ENCODE results near the gene CHD2. TPM values are rescaled to one million over a fixed set of nuclear protein-coding genes. Genes with fewer than 3 reads are reported as not detected.

The CHD2 gene
- total RNA-seq, 1 experiment from 2014 or later: 85.0 TPM

DNA sequence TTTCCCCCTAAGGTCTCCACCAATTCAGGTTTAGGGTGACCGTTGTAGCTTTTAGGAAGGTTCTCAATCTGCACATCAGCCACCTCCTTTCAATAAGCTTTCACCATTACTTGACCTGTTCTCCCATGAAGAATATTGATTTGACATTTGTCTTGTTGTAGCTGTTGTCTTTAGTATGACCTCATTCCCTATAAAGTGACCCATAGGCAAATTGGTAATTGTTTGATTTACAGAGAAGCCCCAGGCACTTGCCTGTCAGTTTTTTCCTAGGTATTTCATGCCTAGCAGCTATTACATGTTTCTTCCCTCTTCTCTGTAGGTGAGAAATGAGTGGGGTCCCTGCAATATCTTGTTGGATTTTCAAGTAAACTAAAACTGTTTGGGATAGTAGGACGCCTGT is 36.0 kb downstream of the CHD2 start:
- peaks cover 11% of the 10 kb centered on the region; the same call in 1 of the 2 replicates for H3K4me1 ChIP-seq
- Mint-ChIP-seq H3K36me3 (ENCODE audit: insufficient read depth, unreplicated experiment) (peaks cover 95% of the 10 kb centered on the region), H3K4me1 (ENCODE audit: low read depth, unreplicated experiment) (peaks cover 6% of the 10 kb centered on the region), H3K9me3 (ENCODE audit: unreplicated experiment) (no peaks in the 10 kb centered on the region), H3K27me3 (ENCODE audit: insufficient read depth, unreplicated experiment) (no peaks in the 10 kb centered on the region), H3K27ac (ENCODE audit: unreplicated experiment) (no peak overlapping the region), H3K4me3 (ENCODE audit: unreplicated experiment) (no peak overlapping the region)
- H3K36me3 ChIP-seq (ENCODE audit: control insufficient read depth, insufficient read depth, low read length): no peaks in the 10 kb centered on the region; the same call in 1 of the 2 replicates
- BruUV-seq (replicated peaks): no TSS peak
- H3K4me3 ChIP-seq (ENCODE audit: low read depth, low read length): no peak overlapping the region
- POLR2A ChIA-PET: no interaction called here
- H3K27me3 ChIP-seq (replicated peaks; ENCODE audit: control insufficient read depth, insufficient read depth, low read length): no peaks in the 10 kb centered on the region
- CTCF ChIA-PET: no interaction called here
- no peaks in the 10 kb centered on the region for H3K9me3 ChIP-seq
- intact Hi-C loops (cut with micrococcal nuclease; ENCODE audit: unreplicated experiment): no loop called here
- DNase-seq: no peak
- TF ChIP-seq, protein P1, sequence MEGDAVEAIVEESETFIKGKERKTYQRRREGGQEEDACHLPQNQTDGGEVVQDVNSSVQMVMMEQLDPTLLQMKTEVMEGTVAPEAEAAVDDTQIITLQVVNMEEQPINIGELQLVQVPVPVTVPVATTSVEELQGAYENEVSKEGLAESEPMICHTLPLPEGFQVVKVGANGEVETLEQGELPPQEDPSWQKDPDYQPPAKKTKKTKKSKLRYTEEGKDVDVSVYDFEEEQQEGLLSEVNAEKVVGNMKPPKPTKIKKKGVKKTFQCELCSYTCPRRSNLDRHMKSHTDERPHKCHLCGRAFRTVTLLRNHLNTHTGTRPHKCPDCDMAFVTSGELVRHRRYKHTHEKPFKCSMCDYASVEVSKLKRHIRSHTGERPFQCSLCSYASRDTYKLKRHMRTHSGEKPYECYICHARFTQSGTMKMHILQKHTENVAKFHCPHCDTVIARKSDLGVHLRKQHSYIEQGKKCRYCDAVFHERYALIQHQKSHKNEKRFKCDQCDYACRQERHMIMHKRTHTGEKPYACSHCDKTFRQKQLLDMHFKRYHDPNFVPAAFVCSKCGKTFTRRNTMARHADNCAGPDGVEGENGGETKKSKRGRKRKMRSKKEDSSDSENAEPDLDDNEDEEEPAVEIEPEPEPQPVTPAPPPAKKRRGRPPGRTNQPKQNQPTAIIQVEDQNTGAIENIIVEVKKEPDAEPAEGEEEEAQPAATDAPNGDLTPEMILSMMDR (IDR thresholded peaks at IDR 0.05; ENCODE audit: insufficient read depth in 1 of 2, low read depth in 1 of 2, low read length in 1 of 2, severe bottlenecking in 1 of 2, unreplicated experiment in 1 of 2): no peak

DNA sequence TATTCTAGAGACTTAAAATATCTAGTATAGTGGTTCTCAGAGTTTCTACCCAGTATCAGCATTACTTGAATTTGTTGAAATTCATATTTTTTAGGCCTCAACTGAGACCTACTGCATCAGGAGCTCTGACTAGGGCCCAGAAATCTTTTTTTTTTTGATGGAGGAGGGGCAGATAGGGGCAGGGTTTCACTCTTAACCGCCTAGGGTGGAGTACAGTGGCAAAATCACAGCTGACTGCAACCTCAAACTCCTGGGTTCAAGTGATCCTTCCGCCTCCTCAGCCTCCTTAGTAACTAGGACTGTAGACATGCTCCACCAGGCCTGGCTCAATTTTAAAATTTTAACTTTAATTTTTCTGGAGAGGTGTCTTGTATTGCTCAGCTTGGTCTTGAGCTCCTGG is 36.6 kb downstream of the CHD2 start:
- Histone ChIP-seq H3K4me3 (ENCODE audit: low read depth, low read length) (no peak overlapping the region), H3K9me3 (no peaks in the 10 kb centered on the region), H3K4me1 (peaks cover 13% of the 10 kb centered on the region; the same call in 1 of the 2 replicates), H3K36me3 (ENCODE audit: control insufficient read depth, insufficient read depth, low read length) (no peaks in the 10 kb centered on the region; the same call in 1 of the 2 replicates), H3K27me3 (replicated peaks; ENCODE audit: control insufficient read depth, insufficient read depth, low read length) (no peaks in the 10 kb centered on the region)
- no peaks in the 10 kb centered on the region for H3K27me3 Mint-ChIP-seq (ENCODE audit: insufficient read depth, unreplicated experiment)
- TF ChIP-seq, protein P1 (IDR thresholded peaks at IDR 0.05; ENCODE audit: insufficient read depth in 1 of 2, low read depth in 1 of 2, low read length in 1 of 2, severe bottlenecking in 1 of 2, unreplicated experiment in 1 of 2): no peak
- peaks cover 96% of the 10 kb centered on the region for H3K36me3 Mint-ChIP-seq (ENCODE audit: insufficient read depth, unreplicated experiment)
- peaks cover 6% of the 10 kb centered on the region for H3K4me1 Mint-ChIP-seq (ENCODE audit: low read depth, unreplicated experiment)
- intact Hi-C loops (cut with micrococcal nuclease; ENCODE audit: unreplicated experiment): no loop called here
- H3K27ac Mint-ChIP-seq (ENCODE audit: unreplicated experiment): no peak overlapping the region
- CTCF ChIA-PET: no interaction called here
- POLR2A ChIA-PET: no interaction called here
- BruUV-seq (replicated peaks): no TSS peak
- no peak overlapping the region for H3K4me3 Mint-ChIP-seq (ENCODE audit: unreplicated experiment)
- H3K9me3 Mint-ChIP-seq (ENCODE audit: unreplicated experiment): no peaks in the 10 kb centered on the region
- no peak for DNase-seq

DNA sequence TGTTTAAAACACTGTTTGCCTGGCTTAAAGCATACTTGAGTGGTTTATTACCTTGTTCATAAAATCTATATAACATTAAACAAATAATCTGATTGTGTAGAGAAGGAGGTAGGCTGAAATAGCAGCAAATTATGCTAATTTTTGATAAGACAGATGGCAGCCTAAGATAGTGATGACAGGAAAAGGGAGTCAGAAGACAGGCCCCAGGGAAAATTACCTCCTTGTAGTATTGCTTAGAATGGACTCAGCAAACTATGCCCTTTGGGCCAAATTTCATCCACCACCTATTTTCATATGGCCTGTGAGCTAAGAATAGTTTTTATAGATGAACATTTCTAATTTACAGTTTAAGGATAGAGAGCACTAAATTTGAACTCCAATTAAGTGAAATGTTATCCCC is 37.8 kb downstream of the CHD2 start:
- BruUV-seq (replicated peaks): no TSS peak
- H3K9me3 ChIP-seq: no peaks in the 10 kb centered on the region
- TF ChIP-seq, protein P1 (IDR thresholded peaks at IDR 0.05; ENCODE audit: insufficient read depth in 1 of 2, low read depth in 1 of 2, low read length in 1 of 2, severe bottlenecking in 1 of 2, unreplicated experiment in 1 of 2): no peak
- Mint-ChIP-seq H3K27me3 (ENCODE audit: insufficient read depth, unreplicated experiment) (no peaks in the 10 kb centered on the region), H3K4me3 (ENCODE audit: unreplicated experiment) (no peak overlapping the region), H3K27ac (ENCODE audit: unreplicated experiment) (no peak overlapping the region), H3K9me3 (ENCODE audit: unreplicated experiment) (no peaks in the 10 kb centered on the region), H3K4me1 (ENCODE audit: low read depth, unreplicated experiment) (peaks cover 6% of the 10 kb centered on the region), H3K36me3 (ENCODE audit: insufficient read depth, unreplicated experiment) (peaks cover 97% of the 10 kb centered on the region)
- H3K4me1 ChIP-seq: peaks cover 14% of the 10 kb centered on the region; the same call in 1 of the 2 replicates
- H3K27me3 ChIP-seq (replicated peaks; ENCODE audit: control insufficient read depth, insufficient read depth, low read length): no peaks in the 10 kb centered on the region
- DNase-seq: no peak
- intact Hi-C loops (cut with micrococcal nuclease; ENCODE audit: unreplicated experiment): no loop called here
- H3K36me3 ChIP-seq (ENCODE audit: control insufficient read depth, insufficient read depth, low read length): no peaks in the 10 kb centered on the region; the same call in 1 of the 2 replicates
- no peak overlapping the region for H3K4me3 ChIP-seq (ENCODE audit: low read depth, low read length)
- ChIA-PET POLR2A (no interaction called here), CTCF (interaction anchor here (0.6 kb wide), 1 partner anchor 121 kb away, joined by 3 read pairs; no protein-coding TSS in a partner anchor)

All from Caco-2 (cell line).